HTERT RPE-1 (cell line): ENCODE measurements around the gene HLA-DMA.

ENCODE experiments used
- in situ Hi-C: fragments of 300-500 bp; cut with MboI; formaldehyde crosslinking; loops from 4 replicates; pipeline ENCODE4 v1.14.3; 2020; ENCODE audit warnings: low sequenced_read_pairs

The HLA-DMA gene

GRCh38 chr6:32933661-32934085 lies 19.2 kb downstream of the HLA-DMA start:
- in situ Hi-C loops = no loop called here

- in situ Hi-C loops = no loop called here
Observed at GRCh38 chr6:32932132-32932868, 20.6 kb downstream of the HLA-DMA start.

GRCh38 chr6:32931211-32931610 lies 21.7 kb downstream of the HLA-DMA start:
- in situ Hi-C loops = no loop called here

GRCh38 chr6:32922083-32922482 lies 30.8 kb downstream of the HLA-DMA start:
- in situ Hi-C loops = no loop called here

GRCh38 chr6:32920715-32921114 lies 32.2 kb downstream of the HLA-DMA start:
- in situ Hi-C loops = no loop called here

- in situ Hi-C loops = no loop called here
Observed at GRCh38 chr6:32912951-32913350, 39.9 kb downstream of the HLA-DMA start.

- in situ Hi-C loops = no loop called here
Observed at GRCh38 chr6:32908897-32909296, 44.0 kb downstream of the HLA-DMA start.

- in situ Hi-C loops = no loop called here
Observed at GRCh38 chr6:32906539-32906938, 46.4 kb downstream of the HLA-DMA start.

- in situ Hi-C loops = no loop called here
Observed at GRCh38 chr6:32905078-32905477, 47.8 kb downstream of the HLA-DMA start.

- in situ Hi-C loops = no loop called here
Observed at GRCh38 chr6:32903952-32904351, 48.9 kb downstream of the HLA-DMA start.
